Right cardiac atrium (tissue), 5 donors: ENCODE measurements around the gene CCDC150. TPM values are rescaled to one million over a fixed set of nuclear protein-coding genes. Genes with fewer than 3 reads are reported as not detected.
"Not testable (repeated sequence)": the region's sequence is repeated elsewhere in the genome, so short reads cannot be mapped to it uniquely, and the experiment has no call there.

Experiments
- ATAC-seq, 2 donors: fragments of 200-7000 bp; cut with Tn5 transposase; one replicate each; pipeline versions ENCODE4 v1.8.0 to v1.9.1; 2020; ENCODE audit warnings: moderate library complexity in 2 of 2, mild to moderate bottlenecking in 1 of 2
- DNase-seq, 3 donors: peaks; one replicate each; pipeline ENCODE4 v3.0.0-alpha.2; 2020
- H3K27ac ChIP-seq: one replicate; pipeline ENCODE4 v1.5.1; 2013; ENCODE audit warnings: mild to moderate bottlenecking, low read length, control low read depth, moderate library complexity
- H3K27me3 ChIP-seq: one replicate; pipeline ENCODE4 v1.6.1; 2013; ENCODE audit not compliant: control insufficient read depth, insufficient read depth
- H3K4me1 ChIP-seq: one replicate; pipeline ENCODE4 v1.6.1; 2013; ENCODE audit warnings: low read length; ENCODE audit not compliant: control insufficient read depth, insufficient read depth
- H3K4me3 ChIP-seq: one replicate; pipeline ENCODE4 v1.5.1; 2013; ENCODE audit warnings: low read length, control low read depth
- H3K9me3 ChIP-seq: one replicate; pipeline ENCODE4 v1.6.1; 2013; ENCODE audit warnings: low read length; ENCODE audit not compliant: control insufficient read depth
- WGBS: extraction: QIAGEN DNeasy Blood & Tissue Kit; methylation state at CpG from one replicate; pipeline ENCODE4 v1.1.7; 2013; 5-methylcytosine and 5-hydroxymethylcytosine counted together
- intact Hi-C, 4 donors: fragments of 100-400 bp; cut with DNase I; formaldehyde crosslinking; loops; one replicate each; pipeline versions ENCODE4 v1.11.0 to v1.14.0; 2022 to 2023
- polyA plus RNA-seq: library from polyadenylated mRNA; stranded (reverse); fragments of 200-250 nt; gene quantifications from one replicate; pipeline ENCODE4 v1.2.3, GENCODE V29; 2013
- total RNA-seq, 4 donors: library from RNA; stranded (reverse); fragmentation: NEBNext Ultra II Directional; extraction: Animal tissue kit (Norgen Biotek cat#: 25700); gene quantifications; one replicate each; pipeline ENCODE4 v1.2.1, GENCODE V29; 2021
- donor health status: healthy with polysubstance abuse.
- donor health status: DM: no; HTN: yes; CAD: no.
- donor health status: DM: no; HTN: no; CAD: no.
- donor health status: DM: no; HTN: yes; CAD: no; lungs with severe emphysema.
- donor health status: DM: yes; HTN: yes; CAD: no.

Gene CCDC150
- total and polyA plus RNA-seq, 5 donors = 0.38 to 1.6 (median 1.3) TPM

DNA sequence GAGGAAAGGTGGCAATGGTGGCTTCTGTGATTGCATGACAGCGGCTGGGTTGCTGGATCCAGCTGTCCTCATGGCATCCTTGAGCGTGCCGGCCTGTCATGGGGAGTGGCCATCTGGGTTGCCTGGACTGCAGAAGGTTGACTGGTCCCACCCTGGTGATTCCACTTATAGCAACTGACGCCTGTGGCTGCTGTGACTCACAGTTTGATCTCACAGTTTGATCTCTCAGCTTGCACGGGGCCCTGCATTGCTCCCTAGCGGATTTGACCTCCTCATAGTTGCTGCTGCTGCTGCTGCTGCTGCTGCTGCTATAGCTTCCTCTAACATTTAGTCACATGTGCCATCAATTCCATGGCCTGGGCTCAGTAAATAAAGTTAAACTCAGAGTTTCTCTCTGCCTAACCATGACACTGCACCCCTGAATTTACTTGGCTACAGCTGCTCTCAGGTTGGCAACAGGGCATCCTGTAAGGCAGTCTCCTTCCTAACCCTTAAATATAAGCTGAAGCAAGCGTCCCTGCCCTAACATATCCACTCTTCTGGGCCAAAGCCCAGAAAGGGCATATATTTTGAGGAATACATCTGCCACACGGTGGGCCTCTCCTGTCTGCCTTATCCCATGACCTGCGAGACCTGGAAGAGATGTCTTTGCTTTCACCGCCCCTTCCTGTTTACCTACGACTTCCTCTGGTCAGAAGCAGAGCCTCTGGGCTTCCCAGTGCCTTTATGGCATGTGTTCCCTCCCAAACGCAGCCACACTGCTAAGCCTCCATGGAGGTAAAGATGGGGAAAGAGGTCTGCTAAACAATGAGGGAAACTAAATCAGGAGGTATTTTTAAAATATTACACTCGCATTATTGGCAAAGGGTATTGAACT lies 37.8 kb upstream of the CCDC150 start:
- intact Hi-C loops = no loop called here
- Histone ChIP-seq H3K27me3 (no peaks in the 10 kb centered on the region), H3K4me3 (no peak overlapping the region), H3K4me1 (no peaks in the 10 kb centered on the region), H3K9me3 (no peaks in the 10 kb centered on the region), H3K27ac (peak overlapping the region; percentile 77)
- ATAC-seq (peak; percentile 95 to 99), DNase-seq (peak; percentile 78 to 80 (median 80))
- 51% methylated on average over 13 of the region's 13 CpGs for WGBS

DNA sequence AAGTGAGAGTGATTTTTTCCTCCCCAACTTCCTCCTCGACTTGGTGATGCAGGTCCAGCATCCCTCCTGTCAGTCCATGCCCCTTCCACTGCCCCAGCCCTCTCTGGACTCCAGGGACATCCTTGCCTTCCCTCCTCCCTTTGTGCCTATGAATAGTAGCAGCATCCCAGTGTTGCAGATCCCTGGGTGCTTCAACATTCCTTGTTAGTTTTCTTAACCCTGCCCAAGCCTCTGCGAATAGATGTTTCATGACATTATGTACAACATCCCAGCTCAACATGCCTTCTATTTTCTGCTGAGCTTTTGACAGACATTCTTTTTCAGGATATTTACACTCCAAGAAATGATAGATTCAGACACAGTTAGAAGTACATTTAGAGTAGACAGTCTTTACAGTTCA lies 35.3 kb upstream of the CCDC150 start:
- intact Hi-C loops = no loop called here
- no peak overlapping the region for H3K27ac ChIP-seq
- DNase-seq = no peak

DNA sequence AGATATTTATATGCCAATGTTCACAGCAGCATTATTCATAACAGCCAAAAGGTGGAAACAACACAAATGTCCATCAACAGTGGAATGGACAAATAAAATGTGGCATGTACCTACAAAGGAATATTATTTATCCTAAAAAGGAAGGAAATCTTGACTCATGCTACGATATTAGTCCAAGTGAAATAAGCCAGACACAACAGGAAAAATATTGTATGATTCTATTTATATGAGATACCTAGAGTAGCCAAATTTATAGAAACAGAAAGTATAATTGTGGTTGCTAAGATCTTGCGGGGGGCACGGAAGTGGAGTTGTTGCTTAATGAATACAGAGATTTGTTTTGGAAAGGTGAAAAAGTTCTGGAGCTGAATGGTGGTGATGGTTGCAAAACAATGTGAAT lies 33.0 kb upstream of the CCDC150 start:
- no peaks in the 10 kb centered on the region for H3K27me3 ChIP-seq
- 51% methylated on average over 3 of the region's 3 CpGs for WGBS
- peaks cover 3% of the 10 kb centered on the region for H3K4me1 ChIP-seq
- intact Hi-C loops = no loop called here
- H3K9me3 ChIP-seq = no peaks in the 10 kb centered on the region
- H3K4me3 ChIP-seq = no peak overlapping the region
- ATAC-seq (no peak), DNase-seq (no peak)
- H3K27ac ChIP-seq = no peak overlapping the region

More for the DNA sequence above, 35.3 kb upstream of the CCDC150 start:
- Histone ChIP-seq H3K4me1 (peaks cover 3% of the 10 kb centered on the region), H3K4me3 (no peak overlapping the region), H3K27me3 (no peaks in the 10 kb centered on the region), H3K9me3 (no peaks in the 10 kb centered on the region)
- WGBS = 72% methylated on average over 2 of the region's 2 CpGs
- ATAC-seq = no peak

- Histone ChIP-seq H3K27ac (peak overlapping the region; percentile 27), H3K4me1 (peaks cover 3% of the 10 kb centered on the region), H3K27me3 (no peaks in the 10 kb centered on the region), H3K4me3 (no peak overlapping the region), H3K9me3 (no peaks in the 10 kb centered on the region)
- WGBS = 12% methylated on average over 3 of the region's 3 CpGs
- ATAC-seq (peak; percentile 67 to 82), DNase-seq (peak in 1 of 3 donors; percentile 56)
- intact Hi-C loops = no loop called here
Observed at GRCh38 chr2:196607073-196607472, 32.4 kb upstream of the CCDC150 start.

- H3K9me3 ChIP-seq, ATAC-seq, DNase-seq, H3K27ac ChIP-seq, H3K4me3 ChIP-seq, intact Hi-C loops, H3K4me1 ChIP-seq, H3K27me3 ChIP-seq: not testable (repeated sequence)
- WGBS = 91% methylated on average over 5 of the region's 5 CpGs
Observed at GRCh38 chr2:196607896-196608295, 31.6 kb upstream of the CCDC150 start.

- no peaks in the 10 kb centered on the region for H3K9me3 ChIP-seq
- H3K4me1 ChIP-seq = peaks cover 3% of the 10 kb centered on the region
- DNase-seq = no peak
- no peak overlapping the region for H3K27ac ChIP-seq
- no peak for ATAC-seq
- WGBS = 90% methylated on average over 2 of the region's 2 CpGs
- intact Hi-C loops = no loop called here
- H3K27me3 ChIP-seq = no peaks in the 10 kb centered on the region
- no peak overlapping the region for H3K4me3 ChIP-seq
Observed at GRCh38 chr2:196609806-196610205, 29.7 kb upstream of the CCDC150 start.

DNA sequence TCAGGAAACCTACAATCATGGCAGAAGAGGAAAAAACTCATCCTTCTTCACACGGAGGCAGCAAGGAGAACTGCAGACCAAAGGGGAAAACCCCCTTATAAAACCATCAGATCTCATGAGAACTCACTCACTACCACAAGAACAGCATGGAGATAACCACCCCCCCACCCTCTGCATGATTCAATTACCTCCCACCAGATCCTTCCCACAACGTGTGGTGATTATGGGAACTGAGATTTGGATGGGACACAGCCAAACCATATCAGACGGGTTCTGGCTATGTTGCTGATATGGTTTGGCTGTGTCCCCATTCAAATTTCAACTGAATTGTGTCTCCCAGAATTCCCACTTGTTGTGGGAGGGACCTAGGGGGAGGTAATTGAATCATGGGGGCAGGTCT lies 28.7 kb upstream of the CCDC150 start:
- intact Hi-C loops = no loop called here
- peaks cover 3% of the 10 kb centered on the region for H3K4me1 ChIP-seq
- WGBS = 47% methylated on average over 3 of the region's 3 CpGs
- H3K4me3 ChIP-seq = no peak overlapping the region
- no peak for ATAC-seq
- H3K27me3 ChIP-seq = no peaks in the 10 kb centered on the region
- no peak for DNase-seq
- no peak overlapping the region for H3K27ac ChIP-seq
- no peaks in the 10 kb centered on the region for H3K9me3 ChIP-seq

- no peak for DNase-seq
- intact Hi-C loops = no loop called here
- WGBS = 90% methylated on average over 2 of the region's 2 CpGs
Observed at GRCh38 chr2:196613302-196613701, 26.2 kb upstream of the CCDC150 start.

GRCh38 chr2:196617430-196617829 lies 22.1 kb upstream of the CCDC150 start:
- H3K27ac ChIP-seq = no peak overlapping the region
- no peak for ATAC-seq
- 88% methylated on average over 3 of the region's 3 CpGs for WGBS
- intact Hi-C loops = no loop called here
- H3K9me3 ChIP-seq = no peaks in the 10 kb centered on the region
- DNase-seq = no peak
- H3K4me3 ChIP-seq = no peak overlapping the region
- no peaks in the 10 kb centered on the region for H3K4me1 ChIP-seq
- H3K27me3 ChIP-seq = no peaks in the 10 kb centered on the region

More at GRCh38 chr2:196613302-196613701, 26.2 kb upstream of the CCDC150 start:
- no peak overlapping the region for H3K4me3 ChIP-seq
- no peaks in the 10 kb centered on the region for H3K4me1 ChIP-seq
- no peaks in the 10 kb centered on the region for H3K9me3 ChIP-seq
- no peaks in the 10 kb centered on the region for H3K27me3 ChIP-seq
- no peak overlapping the region for H3K27ac ChIP-seq
- ATAC-seq = no peak

DNA sequence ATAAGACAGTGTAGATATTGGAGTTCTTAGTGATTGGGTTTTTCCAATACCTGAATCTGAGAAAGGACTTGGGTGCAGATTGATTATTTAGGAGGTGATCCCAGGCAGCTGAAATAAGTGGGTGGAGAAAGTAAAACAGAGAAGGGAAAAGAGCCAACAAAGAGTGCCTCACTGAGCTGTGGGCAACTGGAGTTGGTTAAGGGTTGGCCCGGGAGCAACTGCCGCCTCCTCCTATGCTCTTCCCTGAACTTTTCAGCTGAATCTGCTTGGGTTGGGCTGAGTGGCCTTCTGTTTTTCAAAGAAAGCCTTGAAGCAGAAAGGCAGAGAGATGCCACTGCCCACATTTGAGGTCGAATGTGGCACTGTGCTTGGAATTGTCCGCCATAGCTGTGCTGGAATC lies 20.9 kb upstream of the CCDC150 start:
- no peaks in the 10 kb centered on the region for H3K27me3 ChIP-seq
- intact Hi-C loops = no loop called here
- no peaks in the 10 kb centered on the region for H3K4me1 ChIP-seq
- no peak overlapping the region for H3K4me3 ChIP-seq
- ATAC-seq (no peak), DNase-seq (no peak)
- no peak overlapping the region for H3K27ac ChIP-seq
- 94% methylated on average over 4 of the region's 4 CpGs for WGBS
- no peaks in the 10 kb centered on the region for H3K9me3 ChIP-seq

DNA sequence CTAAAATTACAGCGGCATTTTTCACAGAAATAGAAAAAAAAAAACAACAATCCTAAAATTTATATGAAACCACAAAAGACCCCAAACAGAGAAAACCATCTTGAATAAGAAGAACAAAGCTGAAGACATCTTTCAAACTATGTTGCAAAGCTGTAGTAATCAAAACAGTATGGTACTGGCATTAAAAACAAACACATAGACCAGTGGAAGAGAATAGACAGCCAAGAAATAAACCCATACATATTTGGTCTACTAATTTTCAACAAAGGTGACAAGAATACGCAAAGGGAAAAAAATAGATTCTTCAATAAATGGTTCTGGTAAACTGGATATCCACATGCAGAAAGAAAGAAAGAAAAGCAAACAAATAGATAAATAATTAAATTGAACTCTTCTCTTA lies 9.0 kb upstream of the CCDC150 start:
- 71% methylated on average over 2 of the region's 2 CpGs for WGBS
- ATAC-seq (no peak), DNase-seq (no peak)
- Histone ChIP-seq H3K27me3 (no peaks in the 10 kb centered on the region), H3K9me3 (no peaks in the 10 kb centered on the region), H3K4me3 (no peak overlapping the region), H3K4me1 (no peaks in the 10 kb centered on the region), H3K27ac (no peak overlapping the region)
- intact Hi-C loops = no loop called here
